Astrocyte (in vitro differentiated cells and primary cell): Measurements from ENCODE around the gene PFDN4.

Experiments used
- CTCF ChIP-seq: IDR thresholded peaks from 2 replicates; pipeline ENCODE4 v1.5.1; 2011; ENCODE audit warnings: low read depth, mild to moderate bottlenecking, inconsistent platforms, low read length, moderate library complexity; ENCODE audit not compliant: insufficient read depth
- EZH2 ChIP-seq: IDR thresholded peaks from 2 replicates; pipeline ENCODE4 v1.6.1; 2012; ENCODE audit warnings: mild to moderate bottlenecking, low read length, inconsistent platforms; ENCODE audit not compliant: insufficient read depth

- no peak for TF ChIP-seq CTCF
- no peak for TF ChIP-seq EZH2
These were observed 46.1 kb upstream of the PFDN4 start for GRCh38 chr20:54161821-54162149.
